SK-N-SH (cell line): ENCODE measurements around the gene FMN1. TPM values are rescaled to one million over a fixed set of nuclear protein-coding genes. Genes with fewer than 3 reads are reported as not detected.

Experiments
- CTCF ChIA-PET: fragments of 300-600, 350-600 bp; formaldehyde crosslinking; extraction: SDS; loops from one replicate; lab custom pipeline; 2021; lab: Yijun Ruan, JAX
- POLR2A ChIA-PET: fragments of 350-600 bp; sonication (Branson Sonifier 250); formaldehyde crosslinking; extraction: SDS; loops from one replicate; lab custom pipeline; 2020; ENCODE audit warnings: antibody characterized with exemption, inconsistent platforms; lab: Yijun Ruan, JAX
- DNase-seq: peaks from one replicate; pipeline ENCODE4 v3.0.0; 2012
- H2AFZ ChIP-seq: fragments of 200-600 bp; sonication (generic); 2 replicates; pipeline ENCODE4 v1.8.1; 2016; ENCODE audit warnings: antibody characterized with exemption, mild to moderate bottlenecking, low read depth
- H3F3A ChIP-seq: fragments of 200-600 bp; sonication (generic); replicated peaks from 2 replicates; pipeline ENCODE3; 2016; ENCODE audit warnings: antibody characterized with exemption, mild to moderate bottlenecking; ENCODE audit not compliant: insufficient read depth
- H3K27ac ChIP-seq, 2 experiments: fragments of 200-500 bp in 1 of 2; fragments of 200-600 bp in 1 of 2; sonication (Bioruptor generic) in 1 of 2; sonication (generic), shearing (Covaris generic) in 1 of 2; 2 replicates each; pipeline versions ENCODE4 v1.5.1 to v1.6.1; 2014 to 2016; ENCODE audit warnings: low read depth in 2 of 2, inconsistent platforms in 1 of 2, low read length in 1 of 2, mild to moderate bottlenecking in 1 of 2, mixed read lengths in 1 of 2
- H3K27me3 ChIP-seq: fragments of 200-600 bp; sonication (generic), shearing (Covaris generic); 2 replicates; pipeline ENCODE4 v1.6.1; 2016; ENCODE audit warnings: mixed run types; ENCODE audit not compliant: insufficient read depth
- H3K36me3 ChIP-seq, 2 experiments: fragments of 200-500 bp in 1 of 2; fragments of 200-600 bp in 1 of 2; sonication (Bioruptor generic) in 1 of 2; sonication (generic) in 1 of 2; replicated peaks in 1 of 2; 2 replicates each; pipeline versions ENCODE3 to v1.5.1; 2014 to 2016; ENCODE audit warnings: low read length in 1 of 2, mild to moderate bottlenecking in 1 of 2; ENCODE audit not compliant: insufficient read depth in 2 of 2, control insufficient read depth in 1 of 2
- H3K4me1 ChIP-seq, 2 experiments: fragments of 200-500 bp in 1 of 2; fragments of 200-600 bp in 1 of 2; sonication (Bioruptor generic) in 1 of 2; sonication (generic), shearing (Covaris generic) in 1 of 2; 2 replicates each; pipeline versions ENCODE4 v1.5.1 to v1.6.1; 2014 to 2016; ENCODE audit warnings: low read depth in 1 of 2, low read length in 1 of 2, mixed run types in 1 of 2; ENCODE audit not compliant: insufficient read depth in 2 of 2, control insufficient read depth in 1 of 2
- H3K4me2 ChIP-seq: fragments of 200-600 bp; sonication (generic), shearing (Covaris generic); 2 replicates; pipeline ENCODE4 v1.6.1; 2017; ENCODE audit warnings: mixed run types
- H3K4me3 ChIP-seq, 2 experiments: fragments of 200-500 bp in 1 of 2; fragments of 200-600 bp in 1 of 2; sonication (Bioruptor generic) in 1 of 2; sonication (generic), shearing (Covaris generic) in 1 of 2; 2 replicates each; pipeline versions ENCODE4 v1.5.1 to v1.8.1; 2014 to 2016; ENCODE audit warnings: low read depth in 2 of 2, inconsistent platforms in 1 of 2, low read length in 1 of 2, mild to moderate bottlenecking in 1 of 2, mixed read lengths in 1 of 2, moderate library complexity in 1 of 2
- H3K79me2 ChIP-seq: fragments of 200-600 bp; sonication (generic); 2 replicates; pipeline ENCODE4 v1.8.1; 2017; ENCODE audit warnings: mild to moderate bottlenecking; ENCODE audit not compliant: insufficient read depth
- H3K9ac ChIP-seq: fragments of 200-600 bp; sonication (generic); 2 replicates; pipeline ENCODE4 v1.6.1; 2017; ENCODE audit warnings: mixed run types
- H3K9me2 ChIP-seq: fragments of 200-600 bp; sonication (generic); 2 replicates; pipeline ENCODE4 v1.6.1; 2017; ENCODE audit warnings: mixed run types
- H3K9me3 ChIP-seq: fragments of 200-600 bp; sonication (generic); 2 replicates; pipeline ENCODE4 v1.6.1; 2017; ENCODE audit warnings: mixed run types, mild to moderate bottlenecking, moderate library complexity
- H4K20me1 ChIP-seq: fragments of 200-600 bp; sonication (generic); 2 replicates; pipeline ENCODE4 v1.6.1; 2017; ENCODE audit warnings: mild to moderate bottlenecking, mixed run types; ENCODE audit not compliant: insufficient read depth
- EP300 ChIP-seq, 2 experiments: IDR thresholded peaks; 2 replicates each; pipeline versions ENCODE4 v1.4.0 to v1.6.1; 2012; ENCODE audit warnings: borderline replicate concordance in 1 of 2, low read depth in 1 of 2, low read length in 1 of 2
- EZH2phosphoT487 ChIP-seq: fragments of 200-600 bp; sonication (generic); IDR thresholded peaks from 2 replicates; pipeline ENCODE4 v1.6.1; 2017; ENCODE audit warnings: low read depth, mixed run types, mild to moderate bottlenecking, antibody characterized with exemption, moderate library complexity, borderline replicate concordance
- FOSL2 ChIP-seq: IDR thresholded peaks from 2 replicates; pipeline ENCODE4 v1.4.0; 2012; ENCODE audit warnings: low read depth, mild to moderate bottlenecking, moderate library complexity, borderline replicate concordance
- FOXJ3 ChIP-seq: sonication (generic); formaldehyde crosslinking; IDR thresholded peaks from 2 replicates; pipeline ENCODE4 v1.5.1; 2020; ENCODE audit warnings: mild to moderate bottlenecking, missing genetic modification reagents
- FOXM1 ChIP-seq: IDR thresholded peaks from 2 replicates; pipeline ENCODE4 v1.4.0; 2012; ENCODE audit warnings: low read depth, mild to moderate bottlenecking
- GABPA ChIP-seq: IDR thresholded peaks from 2 replicates; pipeline ENCODE4 v1.4.0; 2012; ENCODE audit warnings: low read depth, mild to moderate bottlenecking
- GATA2 ChIP-seq: sonication (generic); formaldehyde crosslinking; IDR thresholded peaks from 2 replicates; pipeline ENCODE4 v1.5.0; 2020; ENCODE audit warnings: mild to moderate bottlenecking, missing genetic modification reagents
- JUND ChIP-seq: IDR thresholded peaks from 2 replicates; pipeline ENCODE4 v1.4.0; 2012
- NFIC ChIP-seq: IDR thresholded peaks from 2 replicates; pipeline ENCODE4 v1.4.0; 2012; ENCODE audit warnings: borderline replicate concordance
- NRF1 ChIP-seq: IDR thresholded peaks from 2 replicates; pipeline ENCODE4 v1.6.1; 2012; ENCODE audit warnings: low read depth, mild to moderate bottlenecking, low read length
- POLR2AphosphoS5 ChIP-seq: IDR thresholded peaks from 2 replicates; pipeline ENCODE4 v1.6.1; 2012; ENCODE audit warnings: low read depth, low read length
- RAD21 ChIP-seq: IDR thresholded peaks from 2 replicates; pipeline ENCODE4 v1.6.1; 2012; ENCODE audit warnings: mild to moderate bottlenecking, low read length
- RCOR1 ChIP-seq: fragments of 150-350 bp; IDR thresholded peaks from 2 replicates; pipeline ENCODE4 v1.6.1; 2017; ENCODE audit warnings: antibody characterized with exemption, low read length
- RXRA ChIP-seq: IDR thresholded peaks from 2 replicates; pipeline ENCODE4 v1.4.0; 2012; ENCODE audit warnings: low read depth, mild to moderate bottlenecking, borderline replicate concordance
- SIN3A ChIP-seq: IDR thresholded peaks from 2 replicates; pipeline ENCODE4 v1.6.1; 2012; ENCODE audit warnings: low read depth, mild to moderate bottlenecking, low read length, moderate library complexity, borderline replicate concordance
- SMC3 ChIP-seq: IDR thresholded peaks from 2 replicates; pipeline ENCODE4 v1.6.1; 2012; ENCODE audit warnings: low read depth, low read length, improper control_type of control experiment
- TEAD4 ChIP-seq: IDR thresholded peaks from 2 replicates; pipeline ENCODE4 v1.4.0; 2012; ENCODE audit warnings: mild to moderate bottlenecking, borderline replicate concordance; ENCODE audit not compliant: insufficient read depth
- WGBS: methylation state at CpG from one replicate; pipeline ENCODE4 v1.1.6; 2017; ENCODE audit warnings: low lambda C conversion rate; 5-methylcytosine and 5-hydroxymethylcytosine counted together
- polyA plus RNA-seq, 3 experiments: library from polyadenylated mRNA; depleted of rRNA; stranded (reverse); fragments of >200 nt; gene quantifications; 2 replicates each; pipeline ENCODE4 v1.2.3, GENCODE V29; 2012
- TF ChIP-seq, protein P1 (sequence below): fragments of 200-600 bp; sonication (generic); IDR thresholded peaks from 2 replicates; pipeline ENCODE4 v1.6.1; 2017; ENCODE audit warnings: antibody characterized with exemption, mild to moderate bottlenecking, moderate library complexity
- TF ChIP-seq, protein P2 (sequence below): IDR thresholded peaks from 2 replicates; pipeline ENCODE4 v1.6.1; 2012; ENCODE audit warnings: mild to moderate bottlenecking, low read depth, low read length, moderate library complexity
- TF ChIP-seq, protein P3 (sequence below): IDR thresholded peaks from 2 replicates; pipeline ENCODE4 v1.4.0; 2012; ENCODE audit warnings: low read depth

FMN1 gene
- polyA plus RNA-seq, 1 of the 3 experiments (the other 2 are of a cell fraction), result 9.1 TPM

DNA sequence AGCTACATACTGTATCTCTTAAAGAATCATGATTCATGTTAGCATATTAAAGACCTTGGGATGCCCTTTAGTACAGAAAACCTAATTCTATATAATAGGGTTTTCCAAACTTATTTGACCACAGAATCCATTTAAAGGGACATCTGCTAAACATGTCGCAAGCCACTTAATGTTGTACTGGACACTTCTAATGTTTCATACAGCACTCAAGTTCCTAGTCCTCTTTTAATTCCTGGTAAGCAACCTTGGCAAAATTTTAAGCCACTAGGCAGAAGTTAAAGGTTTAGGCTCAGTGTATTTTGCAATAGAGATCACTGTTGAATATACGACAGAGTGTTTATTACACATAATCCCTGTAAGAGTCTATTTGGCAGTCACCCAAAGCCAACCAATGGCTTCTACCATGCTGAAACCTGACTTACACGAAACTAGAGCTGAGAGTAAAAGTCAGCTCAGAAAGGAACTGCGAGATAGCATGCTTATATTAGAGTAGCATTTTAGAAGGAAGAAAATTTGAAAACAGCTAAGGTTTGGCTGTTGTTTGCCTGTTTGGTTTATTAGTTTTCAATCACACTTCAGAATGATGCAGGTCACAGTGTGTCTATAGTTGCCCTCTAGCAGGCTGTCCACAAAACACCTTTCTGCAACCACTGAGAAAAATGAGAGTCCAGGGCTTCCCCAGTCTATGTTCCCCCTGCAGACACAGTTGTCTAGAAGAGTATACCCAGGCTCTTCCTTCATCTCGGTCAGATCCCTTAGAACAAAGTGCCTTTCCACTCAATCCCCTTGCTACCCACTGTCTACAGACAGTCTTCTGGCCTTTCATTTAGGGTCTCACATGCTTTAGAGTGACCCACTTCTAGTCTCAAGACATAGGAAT, 104.4 kb downstream of the FMN1 start:
- no peaks in the 10 kb centered on the region for H3K9me3 ChIP-seq
- POLR2A ChIA-PET, result no interaction called here
- peaks cover 45% of the 10 kb centered on the region for H3F3A ChIP-seq
- peak overlapping the region; percentile 10; the same call in 1 of the 2 replicates for H3K9ac ChIP-seq
- peak overlapping the region in 1 of 2 experiments; percentile 12; a peak in 1 of 4 replicates for H3K4me3 ChIP-seq
- H3K27me3 ChIP-seq, result no peaks in the 10 kb centered on the region
- peak overlapping the region; percentile 47 to 73; a peak in 3 of 4 replicates for H3K27ac ChIP-seq
- H3K9me2 ChIP-seq, result no peaks in the 10 kb centered on the region
- peaks cover 98% of the 10 kb centered on the region for H3K79me2 ChIP-seq
- H2AFZ ChIP-seq, result no peak overlapping the region
- H3K4me2 ChIP-seq, result peak overlapping the region; percentile 35
- CTCF ChIA-PET, result interaction anchor here (2.2 to 3.8 kb wide), 3 partner anchors 14 to 611 kb away, joined by 8 to 33 read pairs (median 13); no protein-coding TSS in a partner anchor
- peaks cover 0 to 31% of the 10 kb centered on the region in 2 experiments for H3K36me3 ChIP-seq
- 53% methylated on average over 5 of the region's 5 CpGs for WGBS
- peaks cover 7 to 57% of the 10 kb centered on the region in 2 experiments for H3K4me1 ChIP-seq
- H4K20me1 ChIP-seq, result no peaks in the 10 kb centered on the region
- DNase-seq, result no peak
- no peak for TF ChIP-seq SMC3

DNA sequence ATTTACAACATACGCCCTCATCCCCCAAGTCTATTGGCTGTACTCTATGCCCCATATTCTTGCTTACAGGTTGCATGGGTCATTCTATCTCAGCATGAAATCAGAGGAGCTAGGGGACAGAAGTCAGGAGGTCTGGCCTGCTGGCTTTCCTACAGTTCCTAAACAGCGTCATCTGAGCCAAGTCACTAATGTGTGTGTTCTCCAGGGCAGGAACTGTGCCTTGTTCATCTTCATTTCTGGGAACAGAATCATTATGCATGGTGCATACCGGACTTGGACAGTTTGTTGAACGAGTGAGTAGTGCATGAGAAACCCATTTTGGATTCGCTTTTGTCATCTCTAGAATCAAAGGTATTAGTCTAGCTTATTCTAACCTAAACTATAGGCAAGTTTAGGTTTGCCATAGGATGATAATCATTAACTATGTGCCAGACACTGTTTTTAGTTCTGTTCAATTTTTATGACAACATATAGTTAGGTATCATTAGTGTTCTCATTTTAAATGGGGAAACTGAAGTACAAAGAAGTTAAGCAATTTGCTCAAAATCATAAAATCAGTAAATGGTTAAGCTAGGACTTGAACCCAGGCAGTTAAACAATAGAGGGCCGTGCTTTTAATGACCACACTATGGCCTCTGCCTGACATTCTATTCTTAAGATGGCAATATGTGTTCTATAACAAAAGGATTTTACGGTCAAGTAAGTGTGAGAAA, 105.2 kb downstream of the FMN1 start:
- no peaks in the 10 kb centered on the region for H3K27me3 ChIP-seq
- no peaks in the 10 kb centered on the region for H3K9me2 ChIP-seq
- no peak overlapping the region for H3K4me3 ChIP-seq
- H3K36me3 ChIP-seq, result peaks cover 0 to 39% of the 10 kb centered on the region in 2 experiments
- no peaks in the 10 kb centered on the region for H4K20me1 ChIP-seq
- ChIA-PET POLR2A (no interaction called here), CTCF (interaction anchor here (0.5 to 3.8 kb wide), 6 partner anchors 9 to 611 kb away, joined by 3 to 33 read pairs (median 10); no protein-coding TSS in a partner anchor)
- no peak for DNase-seq
- peaks cover 37% of the 10 kb centered on the region for H3F3A ChIP-seq
- no peak overlapping the region for H2AFZ ChIP-seq
- 83% methylated on average over 7 of the region's 7 CpGs for WGBS
- H3K27ac ChIP-seq, result peak overlapping the region; percentile 47 to 73; a peak in 3 of 4 replicates
- no peaks in the 10 kb centered on the region for H3K9me3 ChIP-seq
- no peak overlapping the region for H3K9ac ChIP-seq
- H3K79me2 ChIP-seq, result peaks cover 98% of the 10 kb centered on the region
- H3K4me1 ChIP-seq, result peaks cover 7 to 50% of the 10 kb centered on the region in 2 experiments
- H3K4me2 ChIP-seq, result peak overlapping the region; percentile 35; the same call in 1 of the 2 replicates
- TF ChIP-seq, protein P1, sequence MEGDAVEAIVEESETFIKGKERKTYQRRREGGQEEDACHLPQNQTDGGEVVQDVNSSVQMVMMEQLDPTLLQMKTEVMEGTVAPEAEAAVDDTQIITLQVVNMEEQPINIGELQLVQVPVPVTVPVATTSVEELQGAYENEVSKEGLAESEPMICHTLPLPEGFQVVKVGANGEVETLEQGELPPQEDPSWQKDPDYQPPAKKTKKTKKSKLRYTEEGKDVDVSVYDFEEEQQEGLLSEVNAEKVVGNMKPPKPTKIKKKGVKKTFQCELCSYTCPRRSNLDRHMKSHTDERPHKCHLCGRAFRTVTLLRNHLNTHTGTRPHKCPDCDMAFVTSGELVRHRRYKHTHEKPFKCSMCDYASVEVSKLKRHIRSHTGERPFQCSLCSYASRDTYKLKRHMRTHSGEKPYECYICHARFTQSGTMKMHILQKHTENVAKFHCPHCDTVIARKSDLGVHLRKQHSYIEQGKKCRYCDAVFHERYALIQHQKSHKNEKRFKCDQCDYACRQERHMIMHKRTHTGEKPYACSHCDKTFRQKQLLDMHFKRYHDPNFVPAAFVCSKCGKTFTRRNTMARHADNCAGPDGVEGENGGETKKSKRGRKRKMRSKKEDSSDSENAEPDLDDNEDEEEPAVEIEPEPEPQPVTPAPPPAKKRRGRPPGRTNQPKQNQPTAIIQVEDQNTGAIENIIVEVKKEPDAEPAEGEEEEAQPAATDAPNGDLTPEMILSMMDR, result no peak
- TF ChIP-seq FOXM1 (no peak), POLR2AphosphoS5 (no peak), EP300 (IDR thresholded peaks at IDR 0.05; ENCODE audit: borderline replicate concordance in 1 of 2, low read depth in 1 of 2, low read length in 1 of 2) (no peak), GABPA (no peak), EZH2phosphoT487 (no peak), NRF1 (no peak), RCOR1 (no peak), RXRA (no peak), GATA2 (CRISPR knock-in tag) (no peak), FOXJ3 (CRISPR knock-in tag) (no peak), RAD21 (no peak), SIN3A (no peak), FOSL2 (no peak), TEAD4 (no peak), NFIC (no peak), JUND (no peak)
- TF ChIP-seq, protein P2, sequence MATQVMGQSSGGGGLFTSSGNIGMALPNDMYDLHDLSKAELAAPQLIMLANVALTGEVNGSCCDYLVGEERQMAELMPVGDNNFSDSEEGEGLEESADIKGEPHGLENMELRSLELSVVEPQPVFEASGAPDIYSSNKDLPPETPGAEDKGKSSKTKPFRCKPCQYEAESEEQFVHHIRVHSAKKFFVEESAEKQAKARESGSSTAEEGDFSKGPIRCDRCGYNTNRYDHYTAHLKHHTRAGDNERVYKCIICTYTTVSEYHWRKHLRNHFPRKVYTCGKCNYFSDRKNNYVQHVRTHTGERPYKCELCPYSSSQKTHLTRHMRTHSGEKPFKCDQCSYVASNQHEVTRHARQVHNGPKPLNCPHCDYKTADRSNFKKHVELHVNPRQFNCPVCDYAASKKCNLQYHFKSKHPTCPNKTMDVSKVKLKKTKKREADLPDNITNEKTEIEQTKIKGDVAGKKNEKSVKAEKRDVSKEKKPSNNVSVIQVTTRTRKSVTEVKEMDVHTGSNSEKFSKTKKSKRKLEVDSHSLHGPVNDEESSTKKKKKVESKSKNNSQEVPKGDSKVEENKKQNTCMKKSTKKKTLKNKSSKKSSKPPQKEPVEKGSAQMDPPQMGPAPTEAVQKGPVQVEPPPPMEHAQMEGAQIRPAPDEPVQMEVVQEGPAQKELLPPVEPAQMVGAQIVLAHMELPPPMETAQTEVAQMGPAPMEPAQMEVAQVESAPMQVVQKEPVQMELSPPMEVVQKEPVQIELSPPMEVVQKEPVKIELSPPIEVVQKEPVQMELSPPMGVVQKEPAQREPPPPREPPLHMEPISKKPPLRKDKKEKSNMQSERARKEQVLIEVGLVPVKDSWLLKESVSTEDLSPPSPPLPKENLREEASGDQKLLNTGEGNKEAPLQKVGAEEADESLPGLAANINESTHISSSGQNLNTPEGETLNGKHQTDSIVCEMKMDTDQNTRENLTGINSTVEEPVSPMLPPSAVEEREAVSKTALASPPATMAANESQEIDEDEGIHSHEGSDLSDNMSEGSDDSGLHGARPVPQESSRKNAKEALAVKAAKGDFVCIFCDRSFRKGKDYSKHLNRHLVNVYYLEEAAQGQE, result no peak
- TF ChIP-seq, protein P3, sequence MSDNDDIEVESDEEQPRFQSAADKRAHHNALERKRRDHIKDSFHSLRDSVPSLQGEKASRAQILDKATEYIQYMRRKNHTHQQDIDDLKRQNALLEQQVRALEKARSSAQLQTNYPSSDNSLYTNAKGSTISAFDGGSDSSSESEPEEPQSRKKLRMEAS, result no peak
